Measurements from ENCODE around the gene NKAP. TPM values are rescaled to one million over a fixed set of nuclear protein-coding genes. Genes with fewer than 3 reads are reported as not detected.

NKAP gene
- total RNA-seq = 3.5 and 3.6 TPM in 2 replicates

GRCh38 chrX:119943185-119943988 lies at the start of gene NKAP:
TSS of gene NKAP (minus strand) at chrX:119943751. CDS start at chrX:119943605, 146 bp downstream.

GRCh38 chrX:119895843-119896326 lies 47.7 kb downstream of the NKAP start, which contains the start of gene AKAP14:
TSS of gene AKAP14 (plus strand) at chrX:119895893. CDS start at chrX:119903224, 7,331 bp downstream.

GRCh38 chrX:119871599-119872395 lies 71.8 kb downstream of the NKAP start, which contains the start of the genes NDUFA1 and RNF113A:
TSS of gene NDUFA1 (plus strand) at chrX:119871832. CDS start at chrX:119871912, 80 bp downstream.
TSS of gene RNF113A (minus strand) at chrX:119871733. CDS start at chrX:119871613, 120 bp downstream.

Other genes starting within 250 kb of the NKAP start
- not detected in 2 replicates for gene SOWAHD, start 185.2 kb downstream of the NKAP start, total RNA-seq
- 2,501 and 2,643 TPM in 2 replicates for gene RPL39, start 152.1 kb downstream of the NKAP start, total RNA-seq
- gene UPF3B, start 90.8 kb downstream of the NKAP start, total RNA-seq = 2.2 and 2.6 TPM in 2 replicates
- 14.0 and 15.6 TPM in 2 replicates for gene RNF113A, start 72.0 kb downstream of the NKAP start, total RNA-seq
- 131 and 165 TPM in 2 replicates for gene NDUFA1, start 71.9 kb downstream of the NKAP start, total RNA-seq
- gene AKAP14, start 47.9 kb downstream of the NKAP start, total RNA-seq = not detected in 2 replicates
- gene RHOXF2B, start 133.9 kb upstream of the NKAP start, total RNA-seq = not detected in 2 replicates
- not detected in 2 replicates for gene RHOXF1, start 172.2 kb upstream of the NKAP start, total RNA-seq
- gene RHOXF2, start 214.9 kb upstream of the NKAP start, total RNA-seq = not detected in 2 replicates